Fibroblast of lung (primary cell): ENCODE data around the gene CFAP97D2.
"Not testable (repeated sequence)": the region's sequence is repeated elsewhere in the genome, so short reads cannot be mapped to it uniquely, and the experiment has no call there.

Experiments used
- CTCF ChIP-seq, 2 donors: IDR thresholded peaks in 1 of 2; conservative IDR thresholded peaks in 1 of 2; 1 replicate in 1 of 2; 2 replicates in 1 of 2; pipeline ENCODE4 v1.5.1; 2011 to 2012; ENCODE audit warnings: low read length in 2 of 2, control low read depth in 1 of 2, inconsistent platforms in 1 of 2, low read depth in 1 of 2, mild to moderate bottlenecking in 1 of 2
- EZH2 ChIP-seq: IDR thresholded peaks from 2 replicates; pipeline ENCODE4 v1.5.1; 2012; ENCODE audit warnings: low read length, control low read depth, mild to moderate bottlenecking; ENCODE audit errors: missing control alignments

- TF ChIP-seq CTCF (conservative IDR thresholded peaks at IDR 0.05 in 1 of 2, IDR thresholded peaks at IDR 0.05 in 1 of 2; ENCODE audit: low read depth in 1 of 2, low read length in 2 of 2); EZH2: not testable (repeated sequence)
Observed at GRCh38 chr13:114251639-114252440, 72.8 kb downstream of the CFAP97D2 start.
